Measurements from ENCODE around the gene NDUFS2.

- peak in 1 of 3 experiments; percentile 5; a peak in 2 of 6 replicates for TF ChIP-seq CTCF (IDR thresholded peaks at IDR 0.05 in 2 of 3, conservative IDR thresholded peaks at IDR 0.05 in 1 of 3; ENCODE audit: control insufficient read depth in 2 of 3, extremely low read depth in 1 of 3, insufficient read depth in 1 of 3, low read depth in 3 of 3, low read length in 3 of 3)
- TF ChIP-seq TAF1 (IDR thresholded peaks at IDR 0.05; ENCODE audit: borderline replicate concordance, low read depth, low read length): peak; percentile 98
- peak; percentile 95 for TF ChIP-seq HCFC1 (IDR thresholded peaks at IDR 0.05; ENCODE audit: low read length)
- no peak for TF ChIP-seq BCL3 (IDR thresholded peaks at IDR 0.05; ENCODE audit: borderline replicate concordance, insufficient read depth, low read depth, low read length, poor library complexity, severe bottlenecking)
- TF ChIP-seq RAD51 (IDR thresholded peaks at IDR 0.05): peak; percentile 37; the same call in 1 of the 2 replicates
- no peak for TF ChIP-seq USF1 (IDR thresholded peaks at IDR 0.05; ENCODE audit: borderline replicate concordance, extremely low read length, insufficient read depth, low read depth, low read length)
- no peak for TF ChIP-seq EZH2 (IDR thresholded peaks at IDR 0.05; ENCODE audit: borderline replicate concordance, control insufficient read depth, low read depth, low read length)
- TF ChIP-seq USF2 (IDR thresholded peaks at IDR 0.05; ENCODE audit: borderline replicate concordance, low read depth, low read length): no peak; the same call in 1 of the 2 replicates
- TF ChIP-seq NBN (IDR thresholded peaks at IDR 0.05): 0 out of 2 replicates have a peak, but pooled peaks have one; percentile 63
Observed at GRCh38 chr1:161201836-161202712, at the start of gene NDUFS2.
